ENCODE results near the gene VTI1A.

DNA sequence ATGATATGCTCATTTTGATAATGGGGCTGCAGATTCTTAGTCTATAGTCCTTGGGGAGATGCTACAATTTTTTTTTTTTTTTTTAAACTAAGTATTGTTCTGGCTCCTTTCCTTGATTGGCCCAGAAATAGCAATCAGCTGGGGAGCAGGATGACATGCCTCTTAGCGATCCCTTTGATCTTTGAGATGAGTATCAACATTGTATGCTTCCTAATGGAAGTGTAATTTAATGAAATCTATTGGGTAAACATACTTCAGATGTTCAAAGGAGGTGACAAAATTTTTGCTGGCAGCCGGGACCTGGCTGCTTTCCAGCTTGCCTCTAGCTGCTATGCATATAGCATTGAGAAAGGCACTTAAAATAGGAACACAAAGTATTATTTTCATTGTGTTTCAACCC, 43.5 kb downstream of the VTI1A start:
- TF ChIP-seq CTCF (conservative IDR thresholded peaks at IDR 0.05; ENCODE audit: low read depth, low read length) (no peak), POLR2A (IDR thresholded peaks at IDR 0.05; ENCODE audit: low read depth, low read length) (no peak), CEBPB (IDR thresholded peaks at IDR 0.05; ENCODE audit: low read depth, low read length) (no peak), RCOR1 (IDR thresholded peaks at IDR 0.05; ENCODE audit: insufficient replicate concordance, low read length) (no peak), SMC3 (IDR thresholded peaks at IDR 0.05; ENCODE audit: low read depth, low read length) (no peak), MAFK (IDR thresholded peaks at IDR 0.05; ENCODE audit: low read depth, low read length) (no peak), BHLHE40 (IDR thresholded peaks at IDR 0.05; ENCODE audit: low read depth, low read length) (no peak), MAZ (IDR thresholded peaks at IDR 0.05; ENCODE audit: borderline replicate concordance, low read depth, low read length) (no peak), RFX5 (IDR thresholded peaks at IDR 0.05; ENCODE audit: low read depth, low read length) (no peak), RAD21 (IDR thresholded peaks at IDR 0.05; ENCODE audit: low read length) (no peak), ELK1 (IDR thresholded peaks at IDR 0.05; ENCODE audit: borderline replicate concordance, low read depth, low read length) (no peak)
- TF ChIP-seq, protein P1, sequence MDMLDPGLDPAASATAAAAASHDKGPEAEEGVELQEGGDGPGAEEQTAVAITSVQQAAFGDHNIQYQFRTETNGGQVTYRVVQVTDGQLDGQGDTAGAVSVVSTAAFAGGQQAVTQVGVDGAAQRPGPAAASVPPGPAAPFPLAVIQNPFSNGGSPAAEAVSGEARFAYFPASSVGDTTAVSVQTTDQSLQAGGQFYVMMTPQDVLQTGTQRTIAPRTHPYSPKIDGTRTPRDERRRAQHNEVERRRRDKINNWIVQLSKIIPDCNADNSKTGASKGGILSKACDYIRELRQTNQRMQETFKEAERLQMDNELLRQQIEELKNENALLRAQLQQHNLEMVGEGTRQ (IDR thresholded peaks at IDR 0.05; ENCODE audit: low read depth, low read length), result no peak

Measured in IMR-90 (cell line).